Naive thymus-derived CD4-positive, alpha-beta T cell (primary cell): ENCODE measurements around the gene KREMEN1. TPM values are rescaled to one million over a fixed set of nuclear protein-coding genes. Genes with fewer than 3 reads are reported as not detected.

Experiments
- ATAC-seq: fragments of 150-1000 bp; cut with Tn5 transposase; 2 replicates; pipeline ENCODE4 v1.10.0; 2021; ENCODE audit warnings: mild to moderate bottlenecking, moderate library complexity
- CTCF ChIA-PET: fragments of 350-600 bp; sonication (Branson Sonifier 250); formaldehyde crosslinking; loops from one replicate; lab custom pipeline; 2021; ENCODE audit warnings: antibody characterized with exemption; lab: Charles Lee
- POLR2A ChIA-PET: fragments of 350-600 bp; sonication (Branson Sonifier 250); formaldehyde crosslinking; loops from one replicate; lab custom pipeline; 2021; ENCODE audit warnings: antibody characterized with exemption, inconsistent platforms; lab: Charles Lee
- DNase-seq, 9 donors: peaks; one replicate each; pipeline versions ENCODE4 v3.0.0 to v3.0.0-alpha.2; 2020 to 2022; ENCODE audit warnings: mixed read lengths in 1 of 9
- H3K27ac ChIP-seq: one replicate; pipeline ENCODE4 v1.7.0; 2013; ENCODE audit warnings: mild to moderate bottlenecking, low read depth, low read length, moderate library complexity
- H3K27me3 ChIP-seq, 2 donors: one replicate each; pipeline ENCODE4 v1.7.0; 2013; ENCODE audit warnings: low read length in 2 of 2, mild to moderate bottlenecking in 2 of 2, moderate library complexity in 2 of 2; ENCODE audit not compliant: control insufficient read depth in 2 of 2, insufficient read depth in 2 of 2
- H3K36me3 ChIP-seq, 3 experiments: 1 replicate in 2 of 3; 2 replicates in 1 of 3; pipeline ENCODE4 v1.7.0; 2013; ENCODE audit warnings: low read length in 3 of 3, mild to moderate bottlenecking in 3 of 3, moderate library complexity in 1 of 3; ENCODE audit not compliant: insufficient read depth in 3 of 3, control insufficient read depth in 2 of 3
- H3K4me1 ChIP-seq, 2 donors: one replicate each; pipeline ENCODE4 v1.7.0; 2013; ENCODE audit warnings: low read length in 2 of 2, mild to moderate bottlenecking in 2 of 2, moderate library complexity in 1 of 2; ENCODE audit not compliant: control insufficient read depth in 2 of 2, insufficient read depth in 2 of 2
- H3K4me3 ChIP-seq: 2 replicates; pipeline ENCODE4 v1.7.0; 2013; ENCODE audit warnings: mild to moderate bottlenecking, low read length
- H3K9me3 ChIP-seq, 3 experiments: 1 replicate in 2 of 3; 2 replicates in 1 of 3; pipeline ENCODE4 v1.7.0; 2013; ENCODE audit warnings: low read length in 3 of 3; ENCODE audit not compliant: control insufficient read depth in 2 of 3
- H3K27ac Mint-ChIP-seq, 9 donors: one replicate each; pipeline ENCODE4 v1.8.0; 2020 to 2022; ENCODE audit warnings: mixed read lengths in 9 of 9, mild to moderate bottlenecking in 8 of 9, moderate library complexity in 5 of 9, inconsistent platforms in 2 of 9
- H3K27me3 Mint-ChIP-seq, 5 donors: one replicate each; pipeline ENCODE4 v1.8.0; 2021 to 2022; ENCODE audit warnings: mixed read lengths in 5 of 5, mild to moderate bottlenecking in 1 of 5
- H3K36me3 Mint-ChIP-seq, 5 donors: one replicate each; pipeline ENCODE4 v1.8.0; 2020 to 2022; ENCODE audit warnings: mixed read lengths in 5 of 5, mild to moderate bottlenecking in 3 of 5, inconsistent platforms in 1 of 5
- H3K4me1 Mint-ChIP-seq, 7 donors: one replicate each; pipeline ENCODE4 v1.8.0; 2020 to 2022; ENCODE audit warnings: mixed read lengths in 7 of 7, mild to moderate bottlenecking in 3 of 7, inconsistent platforms in 1 of 7
- H3K4me3 Mint-ChIP-seq, 10 donors: one replicate each; pipeline ENCODE4 v1.8.0; 2020 to 2022; ENCODE audit warnings: mild to moderate bottlenecking in 10 of 10, mixed read lengths in 10 of 10, moderate library complexity in 6 of 10, inconsistent platforms in 2 of 10
- H3K9me3 Mint-ChIP-seq, 11 donors: one replicate each; pipeline ENCODE4 v1.8.0; 2020 to 2022; ENCODE audit warnings: mixed read lengths in 11 of 11, mild to moderate bottlenecking in 4 of 11, inconsistent platforms in 1 of 11, moderate library complexity in 1 of 11
- intact Hi-C, 2 donors: fragments of 100-400 bp; cut with micrococcal nuclease; formaldehyde crosslinking; loops; one replicate each; pipeline ENCODE4 v1.15.1; 2023
- polyA plus RNA-seq, 2 donors: library from polyadenylated mRNA; unstranded; fragments of 300-500 nt; fragmentation: Illumina TruSeq; gene quantifications; one replicate each; pipeline ENCODE4 v1.2.3, GENCODE V29; 2021
- total RNA-seq, 6 experiments: library from RNA in 5 of 6; stranded (reverse) in 5 of 6; gene quantifications; 1 replicate in 5 of 6; 2 replicates in 1 of 6; pipeline ENCODE4 v1.2.3 and lab custom pipeline; 2021 to 2026

KREMEN1 gene
- total and polyA plus RNA-seq, 7 experiments from 2014 or later: 1.1 TPM; not detected in 6

GRCh38 chr22:29087012-29087411 lies 14.2 kb downstream of the KREMEN1 start:
- Histone ChIP-seq H3K36me3 (no peaks in the 10 kb centered on the region), H3K4me1 (no peaks in the 10 kb centered on the region), H3K4me3 (no peak overlapping the region), H3K9me3 (no peaks in the 10 kb centered on the region), H3K27ac (no peak overlapping the region), H3K27me3 (no peaks in the 10 kb centered on the region)
- peaks cover 0 to 1% (median 0%) of the 10 kb centered on the region in 11 donors for H3K9me3 Mint-ChIP-seq
- no peaks in the 10 kb centered on the region for H3K4me1 Mint-ChIP-seq
- H3K27me3 Mint-ChIP-seq: peaks cover 22 to 38% (median 29%) of the 10 kb centered on the region in 5 donors
- H3K36me3 Mint-ChIP-seq: no peaks in the 10 kb centered on the region
- ChIA-PET POLR2A (no interaction called here), CTCF (no interaction called here)
- DNase-seq (no peak), ATAC-seq (no peak)
- intact Hi-C loops: no loop called here
- H3K4me3 Mint-ChIP-seq: no peak overlapping the region
- H3K27ac Mint-ChIP-seq: no peak overlapping the region

- CTCF ChIA-PET: no interaction called here
- no peak for ATAC-seq
- no peak overlapping the region for H3K27ac Mint-ChIP-seq
Measured at GRCh38 chr22:29088809-29089208, 16.0 kb downstream of the KREMEN1 start.

GRCh38 chr22:29089507-29089906 lies 16.7 kb downstream of the KREMEN1 start:
- intact Hi-C loops: no loop called here
- ATAC-seq (no peak), DNase-seq (no peak)
- no peak overlapping the region for H3K4me3 ChIP-seq
- H3K4me3 Mint-ChIP-seq: no peak overlapping the region
- POLR2A ChIA-PET: no interaction called here
- no peaks in the 10 kb centered on the region for H3K4me1 ChIP-seq
- H3K9me3 Mint-ChIP-seq: peaks cover 0 to 1% (median 0%) of the 10 kb centered on the region in 11 donors
- CTCF ChIA-PET: no interaction called here
- no peak overlapping the region for H3K27ac Mint-ChIP-seq
- H3K36me3 ChIP-seq: no peaks in the 10 kb centered on the region
- H3K27ac ChIP-seq: no peak overlapping the region
- peaks cover 27 to 47% (median 29%) of the 10 kb centered on the region in 5 donors for H3K27me3 Mint-ChIP-seq
- no peaks in the 10 kb centered on the region for H3K27me3 ChIP-seq
- H3K9me3 ChIP-seq: no peaks in the 10 kb centered on the region
- no peaks in the 10 kb centered on the region for H3K36me3 Mint-ChIP-seq
- H3K4me1 Mint-ChIP-seq: no peaks in the 10 kb centered on the region

More at GRCh38 chr22:29088809-29089208, 16.0 kb downstream of the KREMEN1 start:
- Histone ChIP-seq H3K27ac (no peak overlapping the region), H3K9me3 (no peaks in the 10 kb centered on the region), H3K4me3 (no peak overlapping the region), H3K36me3 (no peaks in the 10 kb centered on the region), H3K27me3 (no peaks in the 10 kb centered on the region), H3K4me1 (no peaks in the 10 kb centered on the region)
- Mint-ChIP-seq H3K27me3 (peaks cover 24 to 43% (median 29%) of the 10 kb centered on the region in 5 donors), H3K4me1 (no peaks in the 10 kb centered on the region), H3K9me3 (peaks cover 0 to 1% (median 0%) of the 10 kb centered on the region in 11 donors), H3K4me3 (no peak overlapping the region), H3K36me3 (no peaks in the 10 kb centered on the region)
- intact Hi-C loops: no loop called here
- DNase-seq: no peak
- POLR2A ChIA-PET: no interaction called here

GRCh38 chr22:29090039-29090438 lies 17.2 kb downstream of the KREMEN1 start:
- no peak for ATAC-seq
- no peak overlapping the region for H3K4me3 ChIP-seq
- H3K4me1 ChIP-seq: no peaks in the 10 kb centered on the region
- Mint-ChIP-seq H3K36me3 (no peaks in the 10 kb centered on the region), H3K9me3 (peaks cover 0 to 1% (median 0%) of the 10 kb centered on the region in 11 donors), H3K27me3 (peaks cover 27 to 47% (median 29%) of the 10 kb centered on the region in 5 donors), H3K4me1 (no peaks in the 10 kb centered on the region), H3K27ac (no peak overlapping the region), H3K4me3 (no peak overlapping the region)
- no peak for DNase-seq
- H3K27ac ChIP-seq: no peak overlapping the region
- no peaks in the 10 kb centered on the region for H3K27me3 ChIP-seq
- no peaks in the 10 kb centered on the region for H3K36me3 ChIP-seq
- intact Hi-C loops: no loop called here
- CTCF ChIA-PET: no interaction called here
- POLR2A ChIA-PET: no interaction called here
- no peaks in the 10 kb centered on the region for H3K9me3 ChIP-seq

GRCh38 chr22:29092243-29092642 lies 19.4 kb downstream of the KREMEN1 start:
- no peak overlapping the region for H3K27ac Mint-ChIP-seq
- CTCF ChIA-PET: interaction anchor here (0.6 kb wide), 1 partner anchor 1214 kb away, joined by 5 read pairs; no protein-coding TSS in a partner anchor
- no peak overlapping the region for H3K4me3 ChIP-seq
- H3K4me1 Mint-ChIP-seq: no peaks in the 10 kb centered on the region
- H3K36me3 Mint-ChIP-seq: no peaks in the 10 kb centered on the region
- no peak for ATAC-seq
- intact Hi-C loops: no loop called here
- H3K9me3 Mint-ChIP-seq: peaks cover 0 to 1% (median 0%) of the 10 kb centered on the region in 11 donors
- H3K9me3 ChIP-seq: no peaks in the 10 kb centered on the region
- H3K4me3 Mint-ChIP-seq: no peak overlapping the region
- DNase-seq: no peak
- H3K27ac ChIP-seq: no peak overlapping the region
- H3K4me1 ChIP-seq: no peaks in the 10 kb centered on the region
- no peaks in the 10 kb centered on the region for H3K27me3 ChIP-seq
- peaks cover 24 to 41% (median 29%) of the 10 kb centered on the region in 5 donors for H3K27me3 Mint-ChIP-seq
- POLR2A ChIA-PET: no interaction called here
- H3K36me3 ChIP-seq: no peaks in the 10 kb centered on the region

- no peak overlapping the region for H3K4me3 Mint-ChIP-seq
- Histone ChIP-seq H3K27me3 (no peaks in the 10 kb centered on the region), H3K27ac (no peak overlapping the region), H3K9me3 (no peaks in the 10 kb centered on the region), H3K36me3 (no peaks in the 10 kb centered on the region), H3K4me3 (no peak overlapping the region), H3K4me1 (no peaks in the 10 kb centered on the region)
- ChIA-PET CTCF (no interaction called here), POLR2A (no interaction called here)
- DNase-seq (no peak), ATAC-seq (no peak)
- intact Hi-C loops: no loop called here
- no peak overlapping the region for H3K27ac Mint-ChIP-seq
- H3K4me1 Mint-ChIP-seq: no peaks in the 10 kb centered on the region
- H3K9me3 Mint-ChIP-seq: peaks cover 0 to 1% (median 0%) of the 10 kb centered on the region in 11 donors
- H3K27me3 Mint-ChIP-seq: peaks cover 22 to 39% (median 26%) of the 10 kb centered on the region in 5 donors
- H3K36me3 Mint-ChIP-seq: no peaks in the 10 kb centered on the region
Measured at GRCh38 chr22:29093030-29093429, 20.2 kb downstream of the KREMEN1 start.

GRCh38 chr22:29093501-29094300 lies 20.9 kb downstream of the KREMEN1 start:
- Histone ChIP-seq H3K27me3 (no peaks in the 10 kb centered on the region), H3K9me3 (no peaks in the 10 kb centered on the region), H3K4me1 (no peaks in the 10 kb centered on the region), H3K27ac (no peak overlapping the region), H3K36me3 (no peaks in the 10 kb centered on the region), H3K4me3 (no peak overlapping the region)
- Mint-ChIP-seq H3K27me3 (peaks cover 21 to 39% (median 25%) of the 10 kb centered on the region in 5 donors), H3K4me3 (no peak overlapping the region), H3K36me3 (no peaks in the 10 kb centered on the region), H3K4me1 (no peaks in the 10 kb centered on the region), H3K9me3 (peaks cover 0 to 1% (median 0%) of the 10 kb centered on the region in 11 donors), H3K27ac (no peak overlapping the region)
- intact Hi-C loops: no loop called here
- DNase-seq (no peak), ATAC-seq (no peak)
- CTCF ChIA-PET: no interaction called here
- POLR2A ChIA-PET: no interaction called here
